Activated naive CD8-positive, alpha-beta T cell treated with anti-CD3 and anti-CD28 coated beads, Interleukin-2, amount 50 U/mL, for 24 hours (primary cell): ENCODE results near the gene CYP26B1.
A peak's percentile ranks its signal among the peaks of the same experiment; 100 is the strongest.

Experiments used
- ATAC-seq: fragments of 150-1000 bp; cut with Tn5 transposase; one replicate; pipeline ENCODE4 v1.10.0; 2021
- DNase-seq: peaks from one replicate; pipeline ENCODE4 v3.0.0; 2021
- H3K27ac Mint-ChIP-seq: one replicate; pipeline ENCODE4 v1.8.0; 2021; ENCODE audit warnings: mild to moderate bottlenecking, mixed read lengths
- H3K27me3 Mint-ChIP-seq: one replicate; pipeline ENCODE4 v1.8.0; 2021; ENCODE audit warnings: mixed read lengths
- H3K36me3 Mint-ChIP-seq: one replicate; pipeline ENCODE4 v1.8.0; 2021; ENCODE audit warnings: low read depth, mixed read lengths
- H3K4me1 Mint-ChIP-seq: one replicate; pipeline ENCODE4 v1.8.0; 2021; ENCODE audit warnings: mixed read lengths
- H3K4me3 Mint-ChIP-seq: one replicate; pipeline ENCODE4 v1.8.0; 2021; ENCODE audit warnings: mild to moderate bottlenecking, moderate library complexity, mixed read lengths
- H3K9me3 Mint-ChIP-seq: one replicate; pipeline ENCODE4 v1.8.0; 2021; ENCODE audit warnings: mixed read lengths

CYP26B1 gene

GRCh38 chr2:72139874-72140620 is 7.6 kb downstream of the CYP26B1 start:
- Mint-ChIP-seq H3K4me3 (no peak overlapping the region), H3K27me3 (peaks cover 19% of the 10 kb centered on the region), H3K4me1 (peaks cover under 1% of the 10 kb centered on the region)

GRCh38 chr2:72139471-72139873 is 8.2 kb downstream of the CYP26B1 start:
- peaks cover 18% of the 10 kb centered on the region for H3K27me3 Mint-ChIP-seq
- H3K4me3 Mint-ChIP-seq, result no peak overlapping the region
- DNase-seq (no peak), ATAC-seq (no peak)
- no peaks in the 10 kb centered on the region for H3K4me1 Mint-ChIP-seq
- H3K9me3 Mint-ChIP-seq, result no peaks in the 10 kb centered on the region
- no peak overlapping the region for H3K27ac Mint-ChIP-seq
- no peaks in the 10 kb centered on the region for H3K36me3 Mint-ChIP-seq

More at GRCh38 chr2:72139874-72140620, 7.6 kb downstream of the CYP26B1 start:
- no peak for DNase-seq
- Mint-ChIP-seq H3K36me3 (no peaks in the 10 kb centered on the region), H3K27ac (no peak overlapping the region), H3K9me3 (no peaks in the 10 kb centered on the region)
- ATAC-seq, result no peak

GRCh38 chr2:72138921-72139381 is 8.7 kb downstream of the CYP26B1 start:
- DNase-seq (no peak), ATAC-seq (no peak)
- Mint-ChIP-seq H3K27me3 (peaks cover 15% of the 10 kb centered on the region), H3K9me3 (no peaks in the 10 kb centered on the region), H3K4me1 (no peaks in the 10 kb centered on the region), H3K4me3 (no peak overlapping the region), H3K27ac (no peak overlapping the region), H3K36me3 (no peaks in the 10 kb centered on the region)

GRCh38 chr2:72138011-72138881 is 9.4 kb downstream of the CYP26B1 start:
- Mint-ChIP-seq H3K27me3 (peaks cover 9% of the 10 kb centered on the region), H3K4me1 (no peaks in the 10 kb centered on the region), H3K36me3 (no peaks in the 10 kb centered on the region), H3K27ac (no peak overlapping the region), H3K4me3 (no peak overlapping the region), H3K9me3 (no peaks in the 10 kb centered on the region)
- DNase-seq (no peak), ATAC-seq (no peak)

- peak; percentile 79 for DNase-seq
- Mint-ChIP-seq H3K27ac (no peak overlapping the region), H3K4me1 (no peaks in the 10 kb centered on the region), H3K4me3 (no peak overlapping the region), H3K36me3 (no peaks in the 10 kb centered on the region), H3K27me3 (peaks cover 6% of the 10 kb centered on the region), H3K9me3 (no peaks in the 10 kb centered on the region)
- ATAC-seq, result peak; percentile 58
These were observed 10.1 kb downstream of the CYP26B1 start for GRCh38 chr2:72137498-72138010.

- H3K27ac Mint-ChIP-seq, result no peak overlapping the region
- no peaks in the 10 kb centered on the region for H3K4me1 Mint-ChIP-seq
- H3K36me3 Mint-ChIP-seq, result no peaks in the 10 kb centered on the region
- no peak overlapping the region for H3K4me3 Mint-ChIP-seq
- H3K27me3 Mint-ChIP-seq, result peaks cover under 1% of the 10 kb centered on the region
- no peak for ATAC-seq
- H3K9me3 Mint-ChIP-seq, result no peaks in the 10 kb centered on the region
- no peak for DNase-seq
These were observed 10.6 kb downstream of the CYP26B1 start for GRCh38 chr2:72136933-72137497.

GRCh38 chr2:72136331-72136730 is 11.3 kb downstream of the CYP26B1 start:
- Mint-ChIP-seq H3K27me3 (no peaks in the 10 kb centered on the region), H3K27ac (no peak overlapping the region)

GRCh38 chr2:72135921-72136320 is 11.7 kb downstream of the CYP26B1 start:
- ATAC-seq (no peak), DNase-seq (no peak)
- H3K4me1 Mint-ChIP-seq, result no peaks in the 10 kb centered on the region
- no peaks in the 10 kb centered on the region for H3K9me3 Mint-ChIP-seq
- H3K4me3 Mint-ChIP-seq, result no peak overlapping the region
- H3K27me3 Mint-ChIP-seq, result no peaks in the 10 kb centered on the region
- no peaks in the 10 kb centered on the region for H3K36me3 Mint-ChIP-seq
- H3K27ac Mint-ChIP-seq, result no peak overlapping the region

More at GRCh38 chr2:72136331-72136730, 11.3 kb downstream of the CYP26B1 start:
- no peak overlapping the region for H3K4me3 Mint-ChIP-seq
- H3K4me1 Mint-ChIP-seq, result no peaks in the 10 kb centered on the region
- no peaks in the 10 kb centered on the region for H3K36me3 Mint-ChIP-seq
- DNase-seq (no peak), ATAC-seq (no peak)
- H3K9me3 Mint-ChIP-seq, result no peaks in the 10 kb centered on the region

- no peaks in the 10 kb centered on the region for H3K9me3 Mint-ChIP-seq
- ATAC-seq, result no peak
- no peaks in the 10 kb centered on the region for H3K4me1 Mint-ChIP-seq
- no peaks in the 10 kb centered on the region for H3K27me3 Mint-ChIP-seq
- H3K4me3 Mint-ChIP-seq, result no peak overlapping the region
- no peak overlapping the region for H3K27ac Mint-ChIP-seq
- no peaks in the 10 kb centered on the region for H3K36me3 Mint-ChIP-seq
- no peak for DNase-seq
These were observed 12.5 kb downstream of the CYP26B1 start for GRCh38 chr2:72134997-72135800.

GRCh38 chr2:72134408-72134996 is 13.2 kb downstream of the CYP26B1 start:
- DNase-seq (no peak), ATAC-seq (no peak)
- H3K4me3 Mint-ChIP-seq, result no peak overlapping the region
- no peaks in the 10 kb centered on the region for H3K36me3 Mint-ChIP-seq
- no peaks in the 10 kb centered on the region for H3K27me3 Mint-ChIP-seq
- no peaks in the 10 kb centered on the region for H3K4me1 Mint-ChIP-seq
- H3K9me3 Mint-ChIP-seq, result no peaks in the 10 kb centered on the region
- H3K27ac Mint-ChIP-seq, result no peak overlapping the region

GRCh38 chr2:72133721-72134407 is 13.8 kb downstream of the CYP26B1 start:
- H3K4me1 Mint-ChIP-seq, result no peaks in the 10 kb centered on the region
- H3K4me3 Mint-ChIP-seq, result no peak overlapping the region
- H3K27me3 Mint-ChIP-seq, result peaks cover 2% of the 10 kb centered on the region
- H3K27ac Mint-ChIP-seq, result no peak overlapping the region
- no peaks in the 10 kb centered on the region for H3K9me3 Mint-ChIP-seq
- DNase-seq (no peak), ATAC-seq (no peak)
- no peaks in the 10 kb centered on the region for H3K36me3 Mint-ChIP-seq

- ATAC-seq, result no peak
- Mint-ChIP-seq H3K36me3 (no peaks in the 10 kb centered on the region), H3K4me3 (no peak overlapping the region), H3K9me3 (no peaks in the 10 kb centered on the region), H3K27ac (no peak overlapping the region), H3K27me3 (peaks cover 3% of the 10 kb centered on the region), H3K4me1 (no peaks in the 10 kb centered on the region)
- DNase-seq, result no peak
These were observed 14.5 kb downstream of the CYP26B1 start for GRCh38 chr2:72132981-72133720.
